NK-92 treated with Interleukin-12 subunit alpha and Interleukin-12 subunit beta, amount 100 ng/mL, for 24 hours (cell line): ENCODE results near the gene METTL6.
"Not testable (repeated sequence)": the region's sequence is repeated elsewhere in the genome, so short reads cannot be mapped to it uniquely, and the experiment has no call there.

Source experiments
- DNase-seq: peaks from one replicate; lab custom pipeline; 2025; lab: John Stamatoyannopoulos, UW

METTL6 gene, protein sequence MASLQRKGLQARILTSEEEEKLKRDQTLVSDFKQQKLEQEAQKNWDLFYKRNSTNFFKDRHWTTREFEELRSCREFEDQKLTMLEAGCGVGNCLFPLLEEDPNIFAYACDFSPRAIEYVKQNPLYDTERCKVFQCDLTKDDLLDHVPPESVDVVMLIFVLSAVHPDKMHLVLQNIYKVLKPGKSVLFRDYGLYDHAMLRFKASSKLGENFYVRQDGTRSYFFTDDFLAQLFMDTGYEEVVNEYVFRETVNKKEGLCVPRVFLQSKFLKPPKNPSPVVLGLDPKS

DNA sequence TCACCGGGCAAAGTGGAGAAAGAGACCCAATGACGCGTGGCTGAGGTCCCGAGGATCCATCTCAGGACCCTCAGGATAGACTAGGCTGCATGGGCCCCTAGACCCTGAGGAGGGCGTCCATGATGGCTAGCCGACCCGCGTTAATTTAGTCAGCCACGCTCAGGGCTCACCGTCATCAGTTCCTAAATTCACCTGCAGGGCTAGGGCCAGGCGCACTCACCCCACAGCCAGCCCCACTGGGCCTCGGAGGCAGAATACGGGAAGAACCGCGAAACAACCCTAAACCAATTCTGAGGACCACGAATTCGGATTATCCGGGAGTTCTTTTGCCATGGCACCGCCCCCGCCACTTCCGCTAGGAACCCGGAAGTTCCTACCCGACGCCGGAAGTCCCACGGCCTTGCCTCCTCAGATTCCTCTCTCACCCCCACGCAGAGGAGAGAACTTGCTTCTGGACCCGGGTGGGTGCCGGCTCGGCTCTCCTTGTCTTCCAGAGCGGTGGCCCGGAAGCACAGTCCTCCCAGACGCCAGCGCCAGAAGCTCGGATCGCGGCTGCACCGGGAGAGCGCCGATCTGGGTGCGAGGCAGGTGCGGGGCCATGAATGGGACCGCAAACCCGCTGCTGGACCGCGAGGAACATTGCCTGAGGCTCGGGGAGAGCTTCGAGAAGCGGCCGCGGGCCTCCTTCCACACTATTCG, at the start of gene METTL6, which contains the start of gene EAF1:
METTL6 (minus strand) TSS at position 363 of the 699 bp plus-strand sequence. CDS start 1,033 bp downstream, outside the sequence.
EAF1 (plus strand) TSS at position 417 of the 699 bp plus-strand sequence; CDS start at position 599, 182 bp downstream.
- peak; percentile 70 for DNase-seq

DNA sequence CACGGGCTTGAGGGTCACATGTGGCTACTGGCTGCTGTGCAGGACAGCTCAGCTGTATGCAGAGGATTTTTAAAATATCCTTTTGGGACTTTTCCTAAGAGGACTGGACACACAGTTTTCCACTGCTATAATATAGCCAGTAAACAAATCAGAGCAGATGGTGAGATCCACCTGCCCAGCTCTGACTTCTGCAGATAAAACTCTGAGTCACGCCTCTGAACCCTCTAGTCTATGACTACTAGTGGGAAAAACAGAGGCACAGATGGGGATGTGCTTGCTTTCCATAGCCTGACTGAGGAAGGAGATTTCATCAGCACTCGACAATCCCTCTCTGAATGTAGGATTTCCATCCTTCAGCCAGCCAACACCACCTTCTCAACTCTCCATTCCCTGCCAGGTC, 49.0 kb upstream of the METTL6 start:
- no peak for DNase-seq

GRCh38 chr3:15475161-15475560, 47.8 kb upstream of the METTL6 start:
- no peak for DNase-seq

DNA sequence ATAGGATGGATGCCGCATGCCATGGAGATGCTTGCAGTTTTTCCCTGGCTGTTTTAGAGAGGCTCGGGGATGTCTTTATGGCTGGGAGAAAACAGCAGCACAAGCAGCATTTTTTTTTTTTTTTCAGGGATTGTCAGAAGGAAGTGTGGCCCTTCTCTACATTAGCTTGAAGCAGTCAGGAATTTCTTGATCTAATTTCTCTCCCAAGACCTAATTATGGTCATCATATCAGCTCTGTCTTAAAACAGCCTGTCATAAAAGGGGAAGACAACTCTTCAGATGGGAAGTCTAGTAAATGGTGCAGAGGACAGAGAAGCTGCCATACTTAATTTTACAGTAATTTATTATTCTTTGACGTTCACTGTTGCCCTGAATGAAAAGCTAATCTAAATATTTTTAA, 44.5 kb upstream of the METTL6 start:
- no peak for DNase-seq

DNA sequence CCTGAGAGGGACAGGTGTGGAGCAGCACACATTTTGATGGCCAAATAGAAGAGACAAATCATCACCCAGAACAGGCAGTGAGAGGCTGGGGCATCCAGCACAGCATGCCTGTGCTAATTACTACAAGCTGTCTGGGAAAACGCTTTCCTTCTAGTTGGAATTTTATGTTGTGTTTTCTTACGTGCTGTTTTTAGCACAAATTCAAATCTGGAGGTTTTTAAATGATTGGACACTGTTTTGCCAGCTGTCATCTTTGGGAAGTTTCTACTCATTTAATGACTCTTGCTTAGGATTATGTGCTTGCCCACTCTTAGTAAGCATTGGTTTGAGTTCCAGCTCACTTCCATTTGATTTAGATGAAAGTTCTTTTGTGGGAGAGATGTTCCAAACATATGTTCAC, 43.5 kb upstream of the METTL6 start:
- no peak for DNase-seq

- no peak for DNase-seq
Observed at GRCh38 chr3:15470261-15470660, 42.9 kb upstream of the METTL6 start.

GRCh38 chr3:15467227-15468181, 40.2 kb upstream of the METTL6 start:
- DNase-seq = no peak

- no peak for DNase-seq
Observed at GRCh38 chr3:15465876-15466585, 38.7 kb upstream of the METTL6 start.

DNA sequence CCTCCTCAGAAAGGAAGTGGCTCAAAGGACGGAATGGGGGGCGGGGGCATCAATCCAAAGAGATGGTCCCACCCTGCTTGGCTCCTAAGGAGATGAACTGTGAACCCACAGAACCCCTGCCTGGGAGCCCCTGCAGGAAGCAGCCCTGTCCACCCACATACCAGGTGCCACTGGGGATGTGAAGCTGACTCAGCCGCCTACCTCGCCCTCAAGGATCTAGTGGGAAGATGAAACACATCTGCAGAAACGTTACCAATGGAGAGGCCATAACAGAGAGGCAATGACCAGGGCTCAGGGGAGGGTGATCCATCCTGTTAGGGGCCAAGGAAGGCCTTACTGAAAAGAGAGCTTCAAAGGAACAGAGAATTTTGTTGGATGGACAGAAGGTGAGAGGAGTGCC, 35.1 kb upstream of the METTL6 start:
- DNase-seq = peak; percentile 9

- peak; percentile 15 for DNase-seq
Observed at GRCh38 chr3:15460891-15461531, 33.7 kb upstream of the METTL6 start.

- DNase-seq = no peak
Observed at GRCh38 chr3:15458212-15458780, 31.0 kb upstream of the METTL6 start.

GRCh38 chr3:15456915-15457314, 29.6 kb upstream of the METTL6 start:
- not testable (repeated sequence) for DNase-seq

DNA sequence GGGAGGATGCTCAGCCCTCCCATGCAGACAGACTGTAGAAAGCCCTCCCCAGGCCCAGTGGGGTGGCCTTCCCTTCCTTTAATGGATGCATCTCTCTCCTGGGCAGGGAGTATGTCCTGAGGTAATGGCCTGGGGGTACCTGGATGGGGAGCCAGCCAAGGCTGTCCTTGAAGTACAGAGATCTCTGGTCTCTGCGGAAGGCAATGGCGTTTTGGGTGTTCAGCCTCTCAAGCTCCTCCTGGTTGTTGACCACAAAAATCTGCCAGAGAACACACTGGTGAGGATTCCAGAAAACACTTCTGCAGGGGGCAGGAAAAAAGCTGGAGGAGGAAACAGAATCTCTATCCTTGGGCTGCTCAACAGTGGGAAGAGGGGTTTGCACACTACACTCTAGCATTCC, 29.0 kb upstream of the METTL6 start:
- no peak for DNase-seq

DNA sequence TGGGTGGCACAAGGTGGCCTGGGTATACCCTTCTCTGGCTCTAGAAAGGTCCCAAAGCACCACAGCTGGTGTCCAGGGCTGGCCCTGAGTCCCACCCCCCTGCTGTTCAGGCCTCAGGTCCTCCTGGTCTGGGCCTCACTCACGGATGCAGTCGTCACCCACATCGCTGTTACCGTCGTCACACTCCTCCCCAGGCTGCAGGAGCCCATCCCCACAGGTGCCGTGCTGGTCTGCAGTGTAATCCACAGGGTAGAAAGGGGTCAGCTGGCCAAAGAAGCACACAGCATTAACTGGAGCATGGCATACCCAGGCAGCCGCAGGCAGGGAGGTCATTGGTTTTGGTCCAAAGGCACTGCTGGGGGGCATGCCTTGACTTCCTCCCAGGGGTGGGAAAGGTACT, 28.4 kb upstream of the METTL6 start:
- no peak for DNase-seq

DNA sequence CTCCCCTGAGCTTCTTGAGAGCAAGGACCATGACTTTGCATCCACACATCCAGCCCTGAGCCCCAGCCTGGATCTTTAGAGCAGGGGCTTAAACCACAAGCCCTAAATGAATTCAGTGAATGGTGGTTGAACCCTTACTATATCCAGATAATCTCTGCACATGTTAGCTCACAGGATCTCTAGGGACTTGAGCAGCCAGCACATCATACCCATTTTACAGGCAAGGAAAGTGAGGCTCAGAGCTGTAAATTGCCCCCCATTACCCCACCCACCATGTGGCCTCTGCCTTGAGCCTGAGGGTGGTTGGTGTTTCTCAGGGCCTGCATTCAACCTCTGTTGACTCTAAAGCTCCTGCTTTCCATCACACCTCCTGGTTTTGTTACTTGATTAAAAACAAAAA, 27.6 kb upstream of the METTL6 start:
- DNase-seq = no peak

- no peak for DNase-seq
Observed at GRCh38 chr3:15453991-15454625, 26.8 kb upstream of the METTL6 start.

DNA sequence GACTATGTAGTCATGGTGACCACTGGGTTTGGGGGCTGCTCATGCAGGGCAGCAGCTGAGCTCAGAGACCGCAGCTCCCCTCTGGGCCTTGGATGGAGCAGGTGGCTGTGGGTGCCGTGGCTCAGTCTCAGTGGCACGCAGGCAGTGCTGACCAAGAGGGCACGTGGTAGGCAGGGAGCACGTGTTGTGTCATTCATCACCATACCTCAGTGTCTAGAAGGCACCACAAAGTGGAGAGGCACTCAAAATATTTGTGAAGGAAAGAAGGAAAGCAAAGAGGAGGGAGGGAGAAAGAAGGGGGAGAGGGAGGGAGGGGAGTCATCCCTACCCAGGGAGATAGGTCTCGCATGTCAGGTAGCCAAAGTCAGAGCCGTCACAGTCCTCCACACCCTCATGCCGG, 26.2 kb upstream of the METTL6 start:
- no peak for DNase-seq

DNA sequence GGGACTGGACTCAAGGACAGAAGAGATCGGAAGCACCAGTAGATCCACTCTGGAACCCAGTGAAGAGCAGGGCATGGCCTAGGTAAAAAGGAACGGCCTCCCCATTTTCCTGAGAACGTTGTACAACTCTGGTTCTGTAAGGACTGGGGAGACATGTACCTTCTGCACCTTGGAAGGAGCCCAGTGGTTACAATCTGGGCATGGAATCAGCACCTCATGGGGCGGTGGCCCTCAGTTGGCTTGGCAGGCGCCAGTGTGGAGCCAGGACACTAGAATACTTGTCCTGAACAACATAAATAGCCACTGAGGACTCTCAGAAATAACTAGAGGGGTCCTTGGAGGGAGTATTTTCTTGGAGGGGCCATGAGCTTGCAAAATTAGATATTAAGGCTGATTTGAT, 25.6 kb upstream of the METTL6 start:
- no peak for DNase-seq

DNA sequence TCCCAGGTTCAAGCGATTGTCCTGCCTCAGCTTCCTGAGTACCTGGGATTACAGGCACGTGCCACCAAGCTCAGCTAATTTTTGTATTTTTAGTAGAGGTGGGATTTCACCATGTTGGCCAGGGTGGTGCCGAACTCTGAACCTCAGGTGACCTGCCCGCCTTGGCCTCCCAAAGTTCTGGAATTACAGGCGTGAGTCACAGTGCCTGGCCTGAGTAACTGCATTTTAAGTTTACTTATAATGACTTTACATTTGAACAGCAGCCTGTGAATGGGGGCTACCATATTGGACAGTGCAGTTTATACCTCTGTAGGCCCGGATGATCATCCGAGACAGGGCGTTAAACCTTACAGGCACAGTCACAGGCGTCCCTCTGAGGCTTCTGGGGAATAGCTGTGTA, 24.8 kb upstream of the METTL6 start:
- no peak for DNase-seq
